AG10803 (cell line): Measurements from ENCODE around the gene INHBA.

ENCODE experiments used
- DNase-seq: peaks from one replicate; pipeline ENCODE4 v3.0.0; 2010; ENCODE audit warnings: low read depth
- H3K4me3 ChIP-seq: 2 replicates; pipeline ENCODE4 v1.5.1; 2011; ENCODE audit warnings: mild to moderate bottlenecking, low read length, control low read depth
- CTCF ChIP-seq: conservative IDR thresholded peaks from 2 replicates; pipeline ENCODE4 v1.5.1; 2011; ENCODE audit warnings: mild to moderate bottlenecking, low read length, control low read depth, inconsistent platforms

Gene INHBA

GRCh38 chr7:41689815-41690214, 13.1 kb downstream of the INHBA start:
- H3K4me3 ChIP-seq, result no peak overlapping the region
- DNase-seq, result no peak
- TF ChIP-seq CTCF, result no peak

- no peak for DNase-seq
- no peak overlapping the region for H3K4me3 ChIP-seq
- TF ChIP-seq CTCF, result no peak
Measured at GRCh38 chr7:41688906-41689305, 14.0 kb downstream of the INHBA start.

- DNase-seq, result no peak
- no peak overlapping the region for H3K4me3 ChIP-seq
- no peak for TF ChIP-seq CTCF
Measured at GRCh38 chr7:41688012-41688625, 14.8 kb downstream of the INHBA start.

GRCh38 chr7:41685684-41686083, 17.2 kb downstream of the INHBA start:
- no peak for DNase-seq
- H3K4me3 ChIP-seq, result no peak overlapping the region
- TF ChIP-seq CTCF, result no peak

- no peak for TF ChIP-seq CTCF
- DNase-seq, result no peak
- H3K4me3 ChIP-seq, result no peak overlapping the region
Measured at GRCh38 chr7:41682422-41682821, 20.5 kb downstream of the INHBA start.

- TF ChIP-seq CTCF, result no peak
- no peak for DNase-seq
- no peak overlapping the region for H3K4me3 ChIP-seq
Measured at GRCh38 chr7:41679566-41679965, 23.3 kb downstream of the INHBA start.

- no peak for TF ChIP-seq CTCF
- no peak for DNase-seq
- no peak overlapping the region for H3K4me3 ChIP-seq
Measured at GRCh38 chr7:41674505-41675023, 28.3 kb downstream of the INHBA start.
